Stimulated activated CD8-positive, alpha-beta memory T cell treated with anti-CD3 and anti-CD28 coated beads, Interleukin-15, amount 100 ng/mL, for 4 hours (primary cell): ENCODE data around the gene SNX32.
A peak's percentile ranks its signal among the peaks of the same experiment; 100 is the strongest.

Experiments
- DNase-seq, 2 donors: peaks; one replicate each; pipeline ENCODE4 v3.0.0-alpha.2; 2020; ENCODE audit warnings: low read depth in 2 of 2

Gene SNX32

GRCh38 chr11:65866509-65867283 is 32.9 kb downstream of the SNX32 start:
- DNase-seq = no peak

GRCh38 chr11:65867284-65868071 is 33.7 kb downstream of the SNX32 start:
- DNase-seq = no peak

- DNase-seq = no peak
Measured at GRCh38 chr11:65868076-65868667, 34.4 kb downstream of the SNX32 start.

GRCh38 chr11:65868907-65869306 is 35.1 kb downstream of the SNX32 start:
- DNase-seq = no peak

DNA sequence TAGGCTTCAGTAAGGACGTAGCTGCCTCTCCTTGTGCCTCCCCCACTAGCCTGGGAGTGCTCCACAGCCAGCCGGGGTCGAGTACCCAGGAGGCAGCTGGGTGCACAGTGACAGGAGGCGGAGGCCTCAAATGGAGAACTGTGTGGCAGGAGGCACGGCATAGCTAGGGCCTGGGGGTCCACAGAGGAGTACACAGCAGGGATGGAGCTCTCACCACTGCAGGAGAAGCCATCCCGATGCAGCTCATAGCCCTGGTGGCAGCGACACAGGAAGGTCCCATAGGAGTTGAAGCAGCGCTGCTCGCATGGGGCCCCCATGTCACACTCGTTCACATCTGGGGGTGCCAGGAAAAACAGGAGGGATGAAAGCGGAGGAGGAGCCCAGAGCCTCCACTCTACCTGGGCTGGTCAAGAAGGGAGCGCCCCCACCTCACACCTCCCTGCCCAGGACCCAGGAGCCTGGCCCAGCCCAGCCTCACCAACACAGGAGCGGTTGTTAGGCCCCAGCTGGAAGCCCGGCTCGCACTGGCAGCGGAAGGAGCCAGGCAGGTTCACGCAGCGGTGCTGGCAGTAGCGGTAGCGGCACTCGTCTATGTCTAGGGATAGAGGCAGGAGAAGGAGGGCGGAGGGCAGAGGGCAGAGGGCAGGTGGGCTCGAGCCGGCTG is 36.0 kb downstream of the SNX32 start:
- no peak for DNase-seq

DNA sequence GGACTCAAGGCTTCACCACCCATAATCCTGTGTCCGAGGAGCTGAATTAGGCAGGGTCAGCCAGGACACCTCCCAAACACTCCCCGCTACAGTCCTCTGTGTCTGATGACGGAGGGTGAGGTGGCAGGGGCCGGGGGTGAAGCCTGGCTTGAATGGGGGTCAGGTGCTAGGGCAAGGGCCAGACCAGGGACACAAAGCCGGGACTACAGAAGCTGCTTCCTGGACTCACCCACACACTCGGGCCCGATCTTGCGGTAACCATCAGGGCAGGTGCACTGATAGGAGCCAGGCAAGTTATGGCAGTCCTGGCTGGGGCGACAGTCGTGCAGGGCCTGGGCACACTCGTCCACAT is 36.5 kb downstream of the SNX32 start:
- DNase-seq = no peak

DNA sequence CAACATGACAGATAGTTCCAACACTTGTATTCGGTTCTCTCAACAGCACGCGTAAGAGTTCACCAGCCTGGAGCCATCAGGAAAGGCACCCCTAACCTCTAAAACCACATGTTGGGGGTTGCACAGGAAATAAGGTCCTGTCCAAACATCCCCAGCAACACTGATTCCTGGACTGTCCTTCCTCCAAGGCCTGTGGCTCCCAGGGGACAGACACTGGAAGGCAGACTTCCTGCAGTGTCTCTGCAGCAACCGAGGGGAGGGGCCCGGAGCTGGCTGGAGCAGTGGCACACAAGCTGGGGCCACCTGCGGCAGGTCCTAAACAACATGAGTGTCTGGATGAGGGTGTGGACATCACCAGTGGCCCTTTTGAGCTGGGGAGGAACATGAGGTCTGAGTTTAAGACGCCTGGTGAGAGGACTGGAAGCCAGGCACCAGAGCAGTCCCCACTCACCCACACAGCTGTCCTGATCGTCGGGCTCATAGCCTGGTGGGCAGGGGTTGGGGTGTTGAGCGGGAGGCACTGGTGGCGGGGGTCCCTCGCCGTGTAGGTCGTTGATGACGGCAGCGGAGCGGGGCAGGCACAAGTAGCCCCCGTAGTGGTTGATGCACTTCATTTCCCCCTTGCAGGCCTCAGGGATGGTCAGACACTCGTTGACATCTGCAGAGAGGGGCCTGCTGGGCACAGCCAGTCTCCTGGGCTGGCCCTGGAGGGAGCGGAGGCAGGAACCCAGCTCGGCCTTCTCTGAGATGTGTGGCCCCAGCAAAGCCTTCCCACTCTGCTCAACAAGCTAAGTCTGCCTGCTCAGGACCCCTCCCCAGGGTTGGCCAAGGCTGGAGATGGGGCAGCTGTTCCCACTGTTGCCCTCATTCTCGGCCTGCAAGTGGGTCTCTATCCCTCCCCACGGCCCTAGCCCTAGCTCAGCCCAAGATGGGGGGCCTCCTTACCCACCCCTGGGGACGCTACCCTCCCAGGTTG is 37.2 kb downstream of the SNX32 start:
- DNase-seq = no peak

DNA sequence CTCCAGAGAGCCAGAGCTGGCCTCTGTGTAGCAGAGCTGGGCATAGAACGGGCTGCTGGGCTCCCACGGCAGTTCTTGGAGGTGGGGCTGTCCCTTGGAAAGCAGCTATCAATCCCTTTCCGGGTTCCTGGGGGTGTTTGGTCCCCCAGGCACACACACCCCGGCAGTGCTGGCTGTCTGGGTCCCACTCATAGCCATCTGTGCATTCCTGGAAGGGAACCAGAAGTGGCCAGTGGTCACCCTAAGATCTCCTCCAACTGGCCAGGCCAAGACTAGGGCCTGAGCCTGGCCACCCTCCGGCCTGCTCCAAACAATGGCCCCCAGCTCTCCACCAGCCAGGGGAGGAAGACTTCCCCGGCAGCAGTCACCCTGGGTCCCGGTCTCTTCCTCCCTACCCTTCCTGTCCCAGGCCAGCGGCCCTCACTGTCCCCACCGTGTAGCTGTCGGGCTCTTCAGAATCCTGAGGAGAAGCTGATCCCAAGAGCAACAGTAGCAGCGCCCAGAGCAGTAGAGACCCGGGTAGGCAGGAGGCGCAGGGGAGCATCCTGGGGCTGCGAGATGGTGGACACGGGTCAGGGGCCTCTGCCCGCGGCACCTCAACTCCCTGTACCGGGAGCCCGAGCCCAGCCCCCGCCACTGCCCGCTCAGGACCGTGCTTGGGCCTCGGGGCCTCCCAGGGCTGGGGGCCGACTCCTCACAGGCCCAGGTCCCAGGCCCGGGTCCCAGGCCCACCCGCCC is 38.2 kb downstream of the SNX32 start:
- no peak for DNase-seq

DNA sequence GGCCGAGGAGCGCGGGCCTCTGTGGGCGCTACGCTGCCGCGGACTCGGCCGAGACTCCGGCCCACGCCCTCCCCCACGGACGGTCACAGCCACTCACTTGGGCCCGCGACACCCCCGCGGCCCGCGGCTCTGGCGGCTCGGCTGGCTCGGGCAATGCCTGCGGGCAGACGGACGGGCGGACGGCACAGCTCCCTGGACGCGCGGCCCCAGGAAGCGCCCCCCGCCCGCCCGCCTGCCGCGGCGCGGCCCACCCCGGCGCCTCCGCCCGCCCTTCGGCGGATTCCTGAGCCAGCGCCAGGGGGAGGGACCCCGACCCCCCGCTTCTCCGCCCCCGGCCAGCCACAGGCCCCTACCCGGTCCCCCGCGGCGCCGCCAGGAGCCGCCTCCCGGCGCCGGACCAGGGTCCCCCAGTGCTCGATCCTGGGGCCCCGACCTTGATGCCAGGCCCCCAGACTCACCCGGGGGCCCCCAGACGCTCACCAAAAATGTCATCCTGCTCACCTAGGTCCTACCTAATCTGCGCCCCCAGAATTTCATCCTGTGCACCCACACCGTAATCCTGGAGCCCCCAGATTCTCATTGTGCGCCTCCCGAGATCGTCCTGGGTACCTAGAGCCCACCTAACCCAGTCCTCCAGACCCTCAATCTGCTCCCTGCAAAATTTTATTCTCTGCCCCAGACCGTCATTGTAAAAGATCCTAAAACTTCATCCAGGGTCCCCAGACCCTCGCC is 39.0 kb downstream of the SNX32 start, which contains the start of gene EFEMP2:
Gene EFEMP2, minus strand, starts transcription at position 215 of the 732 bp plus-strand sequence. CDS start 446 bp downstream, outside the sequence.
- DNase-seq = no peak

- DNase-seq = peak; percentile 87 to 93
Measured at GRCh38 chr11:65873318-65874156, 39.8 kb downstream of the SNX32 start.

- no peak for DNase-seq
Measured at GRCh38 chr11:65879617-65880016, 45.9 kb downstream of the SNX32 start, which contains the start of gene CTSW. CTSW (plus strand) TSS chr11:65879837; CDS start chr11:65879855, 18 bp downstream.

- no peak for DNase-seq
Measured at GRCh38 chr11:65880027-65880426, 46.3 kb downstream of the SNX32 start.

- DNase-seq = no peak
Measured at GRCh38 chr11:65880844-65881421, 47.2 kb downstream of the SNX32 start.

DNA sequence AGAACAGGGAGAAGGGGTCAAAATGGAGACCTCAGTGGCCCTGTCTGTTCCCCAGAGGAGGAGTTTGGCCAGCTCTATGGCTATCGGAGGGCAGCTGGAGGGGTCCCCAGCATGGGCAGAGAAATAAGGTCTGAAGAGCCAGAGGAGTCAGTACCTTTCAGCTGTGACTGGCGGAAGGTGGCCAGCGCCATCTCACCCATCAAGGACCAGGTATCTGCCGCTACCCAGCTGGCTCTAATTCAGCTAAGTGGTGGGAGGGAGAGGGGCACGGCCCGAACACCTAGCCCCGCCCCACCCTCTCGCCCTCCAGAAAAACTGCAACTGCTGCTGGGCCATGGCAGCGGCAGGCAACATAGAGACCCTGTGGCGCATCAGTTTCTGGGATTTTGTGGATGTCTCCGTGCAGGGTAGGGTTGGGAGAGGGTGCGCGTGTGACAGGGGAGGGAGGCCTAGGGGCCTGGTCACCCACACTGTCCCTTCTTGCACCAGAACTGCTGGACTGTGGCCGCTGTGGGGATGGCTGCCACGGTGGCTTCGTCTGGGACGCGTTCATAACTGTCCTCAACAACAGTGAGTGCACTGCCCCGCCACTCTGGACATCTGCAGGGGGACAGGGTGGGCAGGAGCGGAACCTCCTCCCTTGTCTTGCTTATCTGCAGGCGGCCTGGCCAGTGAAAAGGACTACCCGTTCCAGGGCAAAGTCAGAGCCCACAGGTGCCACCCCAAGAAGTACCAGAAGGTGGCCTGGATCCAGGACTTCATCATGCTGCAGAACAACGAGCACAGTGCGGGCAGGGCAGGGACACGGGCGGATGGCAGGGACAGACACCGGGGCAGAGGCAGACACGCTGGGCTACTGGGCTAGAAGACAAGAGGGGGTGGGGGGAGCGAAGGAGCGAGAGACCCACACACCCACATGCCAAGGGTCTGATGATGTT is 48.6 kb downstream of the SNX32 start:
- no peak for DNase-seq

DNA sequence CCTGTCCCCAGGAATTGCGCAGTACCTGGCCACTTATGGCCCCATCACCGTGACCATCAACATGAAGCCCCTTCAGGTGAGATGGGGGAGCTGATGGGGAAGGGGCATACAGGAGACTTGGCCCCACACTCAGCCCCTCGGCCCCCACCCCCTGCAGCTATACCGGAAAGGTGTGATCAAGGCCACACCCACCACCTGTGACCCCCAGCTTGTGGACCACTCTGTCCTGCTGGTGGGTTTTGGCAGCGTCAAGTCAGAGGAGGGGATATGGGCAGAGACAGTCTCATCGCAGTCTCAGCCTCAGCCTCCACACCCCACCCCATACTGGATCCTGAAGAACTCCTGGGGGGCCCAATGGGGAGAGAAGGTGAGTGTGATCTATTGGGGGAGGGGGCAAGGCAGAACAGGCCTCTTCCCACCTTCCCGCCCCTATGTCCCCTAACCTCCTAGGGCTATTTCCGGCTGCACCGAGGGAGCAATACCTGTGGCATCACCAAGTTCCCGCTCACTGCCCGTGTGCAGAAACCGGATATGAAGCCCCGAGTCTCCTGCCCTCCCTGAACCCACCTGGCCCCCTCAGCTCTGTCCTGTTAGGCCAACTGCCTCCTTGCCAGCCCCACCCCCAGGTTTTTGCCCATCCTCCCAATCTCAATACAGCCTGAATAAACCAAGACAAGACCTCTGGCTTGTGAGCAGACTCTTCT is 49.4 kb downstream of the SNX32 start:
- DNase-seq = no peak
